Endothelial cell of umbilical vein (primary cell): ENCODE measurements around the gene PBLD. TPM values are rescaled to one million over a fixed set of nuclear protein-coding genes. Genes with fewer than 3 reads are reported as not detected.
"Not testable (repeated sequence)": the region's sequence is repeated elsewhere in the genome, so short reads cannot be mapped to it uniquely, and the experiment has no call there.

ENCODE experiments used
- BruUV-seq: library from RNA; stranded (reverse); fragments of 400-500 nt; replicated peaks from 2 replicates; lab custom pipeline; 2021; lab: Mats Ljungman, UMichigan
- CTCF ChIA-PET: fragments of 300-600, 350-600 bp; sonication (Branson Sonifier 250); formaldehyde crosslinking; loops from one replicate; lab custom pipeline; 2021; ENCODE audit warnings: antibody characterized with exemption, inconsistent platforms; lab: Charles Lee
- POLR2A ChIA-PET: fragments of 300-600, 350-600 bp; sonication (Branson Sonifier 250); formaldehyde crosslinking; loops from one replicate; lab custom pipeline; 2021; ENCODE audit warnings: antibody characterized with exemption, inconsistent platforms; lab: Charles Lee
- DNase-seq: peaks from one replicate; pipeline ENCODE4 v3.0.0-alpha.2; 2011; ENCODE audit warnings: low read depth, low spot score
- FAIRE-seq: peaks from 2 replicates; lab custom pipeline; 2011; peaks lifted over from hg19 to GRCh38; lab: Jason Lieb, UNC
- H2AFZ ChIP-seq: 2 replicates; pipeline ENCODE4 v1.6.0; 2012; ENCODE audit warnings: low read depth, low read length, control low read depth, inconsistent platforms
- H3K27ac ChIP-seq: 2 replicates; pipeline ENCODE4 v1.5.1; 2011; ENCODE audit warnings: low read depth, mild to moderate bottlenecking, control low read depth, low read length, moderate library complexity; ENCODE audit not compliant: insufficient read depth
- H3K27me3 ChIP-seq, 2 experiments: 2 replicates each; pipeline versions ENCODE4 v1.6.0 to v1.6.1; 2011; ENCODE audit warnings: low read length in 2 of 2, mixed read lengths in 1 of 2; ENCODE audit not compliant: control insufficient read depth in 2 of 2, insufficient read depth in 2 of 2
- H3K36me3 ChIP-seq, 2 experiments: 2 replicates in 1 of 2; 3 replicates in 1 of 2; pipeline ENCODE4 v1.5.1; 2011; ENCODE audit warnings: low read length in 2 of 2, mild to moderate bottlenecking in 1 of 2, moderate library complexity in 1 of 2; ENCODE audit not compliant: control insufficient read depth in 2 of 2, insufficient read depth in 2 of 2; ENCODE audit errors: extremely low read depth in 1 of 2
- H3K4me1 ChIP-seq: 3 replicates; pipeline ENCODE4 v1.5.1; 2011; ENCODE audit warnings: mild to moderate bottlenecking, low read length; ENCODE audit not compliant: control insufficient read depth, insufficient read depth; ENCODE audit errors: extremely low read depth
- H3K4me2 ChIP-seq: 2 replicates; pipeline ENCODE4 v1.6.1; 2011; ENCODE audit warnings: low read length, control low read depth, mixed read lengths; ENCODE audit not compliant: insufficient read depth
- H3K4me3 ChIP-seq, 3 experiments: fragments of 200-600 bp in 1 of 3; sonication (generic), shearing (Covaris generic) in 1 of 3; replicated peaks in 1 of 3; 2 replicates each; pipeline ENCODE4 v1.5.1; 2011 to 2016; ENCODE audit warnings: control low read depth in 3 of 3, low read length in 3 of 3, mild to moderate bottlenecking in 2 of 3, inconsistent platforms in 1 of 3, low read depth in 1 of 3, moderate library complexity in 1 of 3; ENCODE audit not compliant: insufficient read depth in 1 of 3
- H3K79me2 ChIP-seq: 2 replicates; pipeline ENCODE4 v1.6.0; 2012; ENCODE audit warnings: low read length, inconsistent platforms; ENCODE audit not compliant: control insufficient read depth, insufficient read depth
- H3K9ac ChIP-seq: replicated peaks from 2 replicates; pipeline ENCODE3; 2011; ENCODE audit warnings: low read length, control low read depth; ENCODE audit not compliant: insufficient read depth; ENCODE audit errors: extremely low read depth
- H3K9me1 ChIP-seq: replicated peaks from 3 replicates; pipeline ENCODE4 v1.6.0; 2011; ENCODE audit warnings: mild to moderate bottlenecking, low read length; ENCODE audit not compliant: control insufficient read depth, insufficient read depth; ENCODE audit errors: extremely low read depth
- H3K9me3 ChIP-seq: replicated peaks from 2 replicates; pipeline ENCODE4 v1.5.1; 2012; ENCODE audit warnings: low read length, inconsistent platforms; ENCODE audit not compliant: control insufficient read depth, insufficient read depth
- H4K20me1 ChIP-seq: replicated peaks from 2 replicates; pipeline ENCODE3; 2011; ENCODE audit warnings: mild to moderate bottlenecking, low read length; ENCODE audit not compliant: control insufficient read depth, insufficient read depth; ENCODE audit errors: extremely low read depth
- FOS ChIP-seq: IDR thresholded peaks from 2 replicates; pipeline ENCODE4 v1.6.1; 2011; ENCODE audit warnings: mild to moderate bottlenecking, low read length, moderate library complexity, borderline replicate concordance; ENCODE audit not compliant: insufficient read depth
- GATA2 ChIP-seq: IDR thresholded peaks from 2 replicates; pipeline ENCODE4 v1.7.0; 2011; ENCODE audit warnings: low read depth, mild to moderate bottlenecking, moderate library complexity, mixed read lengths, low read length; ENCODE audit not compliant: insufficient read length, insufficient read depth
- JUN ChIP-seq: IDR thresholded peaks from 2 replicates; pipeline ENCODE4 v1.6.1; 2011; ENCODE audit warnings: borderline replicate concordance, low read depth; ENCODE audit not compliant: insufficient read length, insufficient read depth
- MYC ChIP-seq: IDR thresholded peaks from one replicate; pipeline ENCODE4 v1.6.1; 2011; ENCODE audit warnings: mild to moderate bottlenecking, low read depth, low read length
- POLR2AphosphoS5 ChIP-seq: IDR thresholded peaks from 2 replicates; pipeline ENCODE4 v1.6.1; 2012; ENCODE audit warnings: low read depth, mild to moderate bottlenecking, control low read depth, low read length, moderate library complexity; ENCODE audit not compliant: insufficient read depth
- dilution Hi-C: fragments of 300-500 bp; cut with MboI; formaldehyde crosslinking; loops from one replicate; pipeline ENCODE4 v1.15.0; 2019; ENCODE audit warnings: low sequenced_read_pairs; ENCODE audit not compliant: extremely low pct_ligation_motif_present
- intact Hi-C: fragments of 100-400 bp; cut with micrococcal nuclease; formaldehyde crosslinking; loops from one replicate; pipeline ENCODE4 v1.10.0; 2022
- polyA plus RNA-seq, 4 experiments: library from polyadenylated mRNA; depleted of rRNA in 3 of 4; stranded (reverse) in 3 of 4; unstranded in 1 of 4; fragments of >200 nt; gene quantifications; 2 replicates each; pipeline versions ENCODE4 v1.2.1 to v1.2.3, GENCODE V29; 2011 to 2012; ENCODE audit warnings: missing spikeins in 1 of 4
- total RNA-seq: library from RNA; stranded (reverse); gene quantifications from 2 replicates; pipeline ENCODE4 v1.2.3, GENCODE V29; 2021
- TF ChIP-seq, protein P1 (sequence below), 2 donors: IDR thresholded peaks; 1 replicate in 1 of 2; 2 replicates in 1 of 2; pipeline ENCODE4 v1.5.1; 2011; ENCODE audit warnings: low read length in 2 of 2, mild to moderate bottlenecking in 2 of 2, moderate library complexity in 2 of 2, control low read depth in 1 of 2, inconsistent platforms in 1 of 2, low read depth in 1 of 2; ENCODE audit not compliant: insufficient read depth in 1 of 2; ENCODE audit errors: extremely low read depth in 1 of 2
- TF ChIP-seq, protein P2 (sequence below): IDR thresholded peaks from 2 replicates; pipeline ENCODE4 v1.6.1; 2011; ENCODE audit not compliant: insufficient read depth, insufficient read length

PBLD gene
- total and polyA plus RNA-seq, 2 donors (not counting 3 experiments of a cell fraction or from before 2014, with no cell fraction given): 1.5 to 5.1 TPM

DNA sequence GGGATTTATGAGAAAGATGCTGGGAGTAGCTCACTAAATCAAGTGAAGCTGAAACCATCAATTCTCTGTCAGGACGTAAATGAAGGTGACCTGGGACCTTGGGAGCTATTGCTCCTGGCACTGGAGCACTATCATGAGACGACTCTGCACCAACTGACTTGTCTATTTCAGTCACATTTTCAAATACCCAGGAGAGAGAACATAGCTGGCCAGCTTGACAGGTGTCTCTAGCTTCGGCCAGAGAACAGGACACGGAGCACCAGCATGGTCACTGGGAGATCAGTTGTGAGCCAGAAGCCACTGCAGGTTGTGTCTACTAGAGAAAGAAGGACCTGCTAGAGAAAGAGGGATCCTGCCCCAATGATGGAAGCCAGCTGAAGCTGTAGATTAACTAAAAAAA lies 83.4 kb downstream of the PBLD start:
- FAIRE-seq: no peak

DNA sequence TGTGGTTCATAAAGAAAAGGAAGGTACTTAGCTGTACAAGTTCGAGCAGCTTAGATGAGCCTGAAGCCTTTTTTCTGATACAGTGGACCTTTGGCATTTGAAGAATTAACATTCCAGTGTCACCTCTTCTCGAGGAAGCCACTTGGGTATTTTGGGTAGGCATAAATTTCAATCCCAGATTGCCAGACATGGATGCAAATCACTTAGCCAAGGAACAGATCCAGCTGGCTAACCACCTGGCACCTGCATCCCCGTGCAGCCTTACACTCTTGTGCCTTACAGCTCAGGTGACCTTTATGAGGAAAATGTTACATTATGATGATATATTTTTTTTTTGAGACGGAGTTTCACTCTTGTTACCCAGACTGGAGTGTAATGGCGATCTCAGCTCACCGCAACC lies 84.8 kb downstream of the PBLD start:
- intact Hi-C loops: no loop called here
- Histone ChIP-seq H3K9me1 (no peaks in the 10 kb centered on the region), H3K9me3 (no peaks in the 10 kb centered on the region), H3K9ac (no peak overlapping the region), H4K20me1 (no peaks in the 10 kb centered on the region), H3K79me2 (no peaks in the 10 kb centered on the region), H3K4me3 (no peak overlapping the region), H3K4me1 (no peaks in the 10 kb centered on the region), H3K36me3 (no peaks in the 10 kb centered on the region), H3K4me2 (no peak overlapping the region), H3K27me3 (peaks cover 2 to 6% of the 10 kb centered on the region in 2 experiments), H2AFZ (no peak overlapping the region), H3K27ac (no peak overlapping the region)
- ChIA-PET CTCF (interaction anchor here (0.9 to 1.4 kb wide), 2 partner anchors 11 to 35 kb away, joined by 3 to 6 read pairs; no protein-coding TSS in a partner anchor), POLR2A (no interaction called here)
- BruUV-seq: no TSS peak
- TF ChIP-seq, protein P1, sequence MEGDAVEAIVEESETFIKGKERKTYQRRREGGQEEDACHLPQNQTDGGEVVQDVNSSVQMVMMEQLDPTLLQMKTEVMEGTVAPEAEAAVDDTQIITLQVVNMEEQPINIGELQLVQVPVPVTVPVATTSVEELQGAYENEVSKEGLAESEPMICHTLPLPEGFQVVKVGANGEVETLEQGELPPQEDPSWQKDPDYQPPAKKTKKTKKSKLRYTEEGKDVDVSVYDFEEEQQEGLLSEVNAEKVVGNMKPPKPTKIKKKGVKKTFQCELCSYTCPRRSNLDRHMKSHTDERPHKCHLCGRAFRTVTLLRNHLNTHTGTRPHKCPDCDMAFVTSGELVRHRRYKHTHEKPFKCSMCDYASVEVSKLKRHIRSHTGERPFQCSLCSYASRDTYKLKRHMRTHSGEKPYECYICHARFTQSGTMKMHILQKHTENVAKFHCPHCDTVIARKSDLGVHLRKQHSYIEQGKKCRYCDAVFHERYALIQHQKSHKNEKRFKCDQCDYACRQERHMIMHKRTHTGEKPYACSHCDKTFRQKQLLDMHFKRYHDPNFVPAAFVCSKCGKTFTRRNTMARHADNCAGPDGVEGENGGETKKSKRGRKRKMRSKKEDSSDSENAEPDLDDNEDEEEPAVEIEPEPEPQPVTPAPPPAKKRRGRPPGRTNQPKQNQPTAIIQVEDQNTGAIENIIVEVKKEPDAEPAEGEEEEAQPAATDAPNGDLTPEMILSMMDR (IDR thresholded peaks at IDR 0.05; ENCODE audit: extremely low read depth in 1 of 2, insufficient read depth in 1 of 2, low read depth in 1 of 2, low read length in 2 of 2): no peak
- TF ChIP-seq GATA2: no peak
- TF ChIP-seq POLR2AphosphoS5: no peak
- dilution Hi-C loops: no loop called here
- no peak for DNase-seq
- FAIRE-seq: no peak

More for the DNA sequence above, 83.4 kb downstream of the PBLD start:
- POLR2A ChIA-PET: no interaction called here
- no peak overlapping the region for H2AFZ ChIP-seq
- H3K27ac ChIP-seq: no peak overlapping the region
- no peaks in the 10 kb centered on the region for H4K20me1 ChIP-seq
- no TSS peak for BruUV-seq
- no peaks in the 10 kb centered on the region for H3K36me3 ChIP-seq
- H3K79me2 ChIP-seq: no peaks in the 10 kb centered on the region
- H3K4me1 ChIP-seq: no peaks in the 10 kb centered on the region
- dilution Hi-C loops (no loop called here), intact Hi-C loops (no loop called here)
- H3K4me2 ChIP-seq: no peak overlapping the region
- no peak for DNase-seq
- H3K9me1 ChIP-seq: no peaks in the 10 kb centered on the region
- H3K27me3 ChIP-seq: peaks cover 4 to 9% of the 10 kb centered on the region in 2 experiments
- H3K9me3 ChIP-seq: no peaks in the 10 kb centered on the region
- H3K9ac ChIP-seq: no peak overlapping the region
- TF ChIP-seq MYC (no peak), JUN (no peak), FOS (no peak), POLR2AphosphoS5 (no peak)
- TF ChIP-seq, protein P2, sequence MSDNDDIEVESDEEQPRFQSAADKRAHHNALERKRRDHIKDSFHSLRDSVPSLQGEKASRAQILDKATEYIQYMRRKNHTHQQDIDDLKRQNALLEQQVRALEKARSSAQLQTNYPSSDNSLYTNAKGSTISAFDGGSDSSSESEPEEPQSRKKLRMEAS: no peak
- CTCF ChIA-PET: interaction anchor here (0.9 to 2.3 kb wide), 3 partner anchors 29 to 52 kb away, joined by 4 to 7 read pairs (median 5); no protein-coding TSS in a partner anchor
- no peak overlapping the region for H3K4me3 ChIP-seq

DNA sequence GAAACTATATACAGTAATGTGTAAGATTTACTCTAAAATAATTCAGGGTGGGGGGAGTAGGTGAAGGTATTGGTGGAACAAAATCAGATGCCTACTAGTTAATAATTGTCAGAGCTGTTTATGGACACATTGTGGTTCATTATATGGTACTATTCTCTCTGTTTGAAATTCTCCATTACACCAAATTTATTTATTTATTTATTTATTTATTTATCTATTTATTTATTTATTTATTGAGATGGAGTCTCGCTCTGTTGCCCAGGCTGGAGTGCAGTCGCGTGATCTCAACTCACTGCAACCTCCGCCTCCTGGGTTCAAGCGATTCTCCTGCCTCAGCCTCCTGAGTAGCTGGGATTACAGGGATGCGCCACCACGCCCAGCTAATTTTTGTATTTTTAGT lies 86.3 kb downstream of the PBLD start:
- H3K9ac ChIP-seq, H3K36me3 ChIP-seq, H2AFZ ChIP-seq, H3K4me1 ChIP-seq, H3K79me2 ChIP-seq, H3K9me3 ChIP-seq, BruUV-seq, intact Hi-C loops, H3K27ac ChIP-seq, FAIRE-seq, H3K4me3 ChIP-seq, dilution Hi-C loops, POLR2A ChIA-PET, H3K27me3 ChIP-seq, DNase-seq, H3K9me1 ChIP-seq, CTCF ChIA-PET, H3K4me2 ChIP-seq, H4K20me1 ChIP-seq: not testable (repeated sequence)
